SU-DHL-6 (cell line): ENCODE data around the gene GLIPR2.

Experiments
- CTCF ChIP-seq: fragments of 200-600 bp; sonication (generic); IDR thresholded peaks from one replicate; pipeline ENCODE4 v1.5.1; 2017; ENCODE audit warnings: antibody characterized with exemption, mild to moderate bottlenecking, low read length, moderate library complexity; ENCODE audit not compliant: insufficient read depth, poor library complexity, severe bottlenecking
- EZH2phosphoT487 ChIP-seq: fragments of 200-600 bp; sonication (generic), shearing (Covaris generic); conservative IDR thresholded peaks from 2 replicates; pipeline ENCODE4 v1.6.1; 2018; ENCODE audit warnings: mild to moderate bottlenecking, antibody characterized with exemption, low read length, moderate library complexity, mixed read lengths

- no peak for TF ChIP-seq CTCF
- TF ChIP-seq EZH2phosphoT487, result no peak
Measured at GRCh38 chr9:36101916-36102741, 34.4 kb upstream of the GLIPR2 start.
